Pancreas (tissue), 10 donors: ENCODE measurements around the gene RTEL1. TPM values are rescaled to one million over a fixed set of nuclear protein-coding genes. Genes with fewer than 3 reads are reported as not detected.

ENCODE experiments used
- ATAC-seq, 4 donors: fragments of 200-7000 bp; cut with Tn5 transposase; one replicate each; pipeline versions ENCODE4 v1.8.0 to v1.9.1; 2020; ENCODE audit warnings: mild to moderate bottlenecking in 4 of 4, moderate library complexity in 4 of 4
- DNase-seq, 6 donors: peaks; one replicate each; pipeline ENCODE4 v3.0.0-alpha.2; 2020
- FAIRE-seq: peaks from 2 replicates; lab custom pipeline; 2012; peaks lifted over from hg19 to GRCh38; lab: Jason Lieb, UNC
- H3K27ac ChIP-seq, 4 donors: fragments of 200-600 bp; sonication (generic); 1 replicate in 3 of 4; 2 replicates in 1 of 4; pipeline versions ENCODE4 v1.5.0 to v1.8.0; 2020
- H3K27me3 ChIP-seq, 4 donors: fragments of 200-600 bp; one replicate each; pipeline ENCODE4 v1.8.0; 2021
- H3K36me3 ChIP-seq, 3 donors: fragments of 200-600 bp; sonication (generic) in 1 of 3; one replicate each; pipeline versions ENCODE4 v1.5.0 to v1.8.0; 2020 to 2021
- H3K4me1 ChIP-seq, 3 donors: fragments of 200-600 bp; one replicate each; pipeline ENCODE4 v1.8.0; 2021
- H3K4me3 ChIP-seq, 4 donors: fragments of 200-600 bp; sonication (generic) in 2 of 4; one replicate each; pipeline versions ENCODE4 v1.5.0 to v1.8.0; 2020 to 2021
- H3K9me3 ChIP-seq, 4 donors: fragments of 200-600 bp; one replicate each; pipeline ENCODE4 v1.8.0; 2021
- WGBS, 2 donors: extraction: QIAGEN DNeasy Blood & Tissue Kit; methylation state at CpG; one replicate each; pipeline ENCODE4 v1.1.7; 2013; 5-methylcytosine and 5-hydroxymethylcytosine counted together
- intact Hi-C, 3 donors: fragments of 100-400 bp; cut with DNase I; formaldehyde crosslinking; loops; one replicate each; pipeline versions ENCODE4 v1.11.1 to v1.14.2; 2022
- polyA plus RNA-seq, 2 donors: library from polyadenylated mRNA; stranded (reverse); fragments of 200-250 nt; gene quantifications; one replicate each; pipeline ENCODE4 v1.2.3, GENCODE V29; 2013
- total RNA-seq, 6 donors: library from RNA; stranded (reverse); fragmentation: NEBNext Ultra II Directional in 4 of 6; extraction: Animal tissue kit (Norgen Biotek cat#: 25700) in 4 of 6; gene quantifications; one replicate each; pipeline versions ENCODE4 v1.2.1 to v1.2.4, GENCODE V29; 2021 to 2023
- TF ChIP-seq, protein P1 (sequence below), 4 donors: fragments of 200-600 bp; sonication (generic) in 3 of 4; IDR thresholded peaks; one replicate each; pipeline versions ENCODE4 v1.5.0 to v1.8.0; 2021; ENCODE audit warnings: antibody characterized with exemption in 4 of 4
- donor health status: healthy with polysubstance abuse.
- donor health status: DM: no; HTN: no; CAD: no; lungs with moderate emphysema.
- donor health status: DM: no; HTN: no; CAD: no.
- donor health status: control.
- donor health status: control.
- donor health status: Bipolar disorder and iron deficiency.
- donor health status: DM: yes; HTN: yes; CAD: no.
- donor health status: DM: no; HTN: no; CAD: no.
- donor health status: DM: no; HTN: no; CAD: no.
- donor health status: DM: yes; HTN: yes; CAD: no.

RTEL1 gene
- total and polyA plus RNA-seq, 8 donors: 10.5 to 36.6 (median 15.0) TPM

DNA sequence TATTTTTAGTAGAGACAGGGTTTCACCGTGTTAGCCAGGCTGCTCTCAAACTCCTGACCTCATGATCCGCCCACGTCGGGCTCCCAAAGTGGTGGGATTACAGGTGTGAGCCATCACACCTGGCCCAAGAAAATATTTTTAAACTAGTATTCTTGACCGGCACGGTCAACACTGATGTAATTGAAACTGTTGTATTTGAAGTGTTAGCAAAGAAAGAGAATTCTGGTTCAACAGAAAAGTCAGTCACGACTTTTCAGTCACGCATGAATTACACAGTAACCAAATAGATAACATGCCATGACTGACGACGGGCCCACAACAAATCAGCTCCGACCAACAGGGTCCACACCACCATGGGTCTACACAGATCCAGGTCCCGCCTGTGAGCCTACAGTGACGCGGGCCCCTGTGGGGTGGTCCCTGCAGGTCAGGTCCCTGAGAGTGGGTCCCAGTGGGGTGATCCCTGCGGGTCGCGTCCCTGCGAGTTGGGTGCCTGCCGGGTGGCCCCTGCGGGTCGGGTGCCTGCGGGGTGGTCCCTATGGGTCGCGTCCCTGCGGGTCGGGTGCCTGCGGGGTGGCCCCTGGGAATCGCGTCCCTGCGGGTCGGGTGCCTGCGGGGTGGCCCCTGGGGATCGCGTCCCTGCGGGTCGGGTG is 32.2 kb upstream of the RTEL1 start:
- Histone ChIP-seq H3K27ac (peak overlapping the region; percentile 69 to 91 (median 88)), H3K27me3 (no peaks in the 10 kb centered on the region), H3K36me3 (no peaks in the 10 kb centered on the region), H3K4me3 (peak overlapping the region; percentile 44 to 90 (median 84)), H3K9me3 (no peaks in the 10 kb centered on the region), H3K4me1 (peaks cover 0 to 5% (median 4%) of the 10 kb centered on the region in 3 donors)
- no peak for FAIRE-seq
- no peak for ATAC-seq
- peak in 3 of 6 donors; percentile 41 to 81 (median 63) for DNase-seq
- 7 to 14% methylated on average over 24 to 36 of the region's 36 CpGs for WGBS, 2 donors
- intact Hi-C loops: no loop called here
- TF ChIP-seq, protein P1, sequence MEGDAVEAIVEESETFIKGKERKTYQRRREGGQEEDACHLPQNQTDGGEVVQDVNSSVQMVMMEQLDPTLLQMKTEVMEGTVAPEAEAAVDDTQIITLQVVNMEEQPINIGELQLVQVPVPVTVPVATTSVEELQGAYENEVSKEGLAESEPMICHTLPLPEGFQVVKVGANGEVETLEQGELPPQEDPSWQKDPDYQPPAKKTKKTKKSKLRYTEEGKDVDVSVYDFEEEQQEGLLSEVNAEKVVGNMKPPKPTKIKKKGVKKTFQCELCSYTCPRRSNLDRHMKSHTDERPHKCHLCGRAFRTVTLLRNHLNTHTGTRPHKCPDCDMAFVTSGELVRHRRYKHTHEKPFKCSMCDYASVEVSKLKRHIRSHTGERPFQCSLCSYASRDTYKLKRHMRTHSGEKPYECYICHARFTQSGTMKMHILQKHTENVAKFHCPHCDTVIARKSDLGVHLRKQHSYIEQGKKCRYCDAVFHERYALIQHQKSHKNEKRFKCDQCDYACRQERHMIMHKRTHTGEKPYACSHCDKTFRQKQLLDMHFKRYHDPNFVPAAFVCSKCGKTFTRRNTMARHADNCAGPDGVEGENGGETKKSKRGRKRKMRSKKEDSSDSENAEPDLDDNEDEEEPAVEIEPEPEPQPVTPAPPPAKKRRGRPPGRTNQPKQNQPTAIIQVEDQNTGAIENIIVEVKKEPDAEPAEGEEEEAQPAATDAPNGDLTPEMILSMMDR (IDR thresholded peaks at IDR 0.05): no peak

DNA sequence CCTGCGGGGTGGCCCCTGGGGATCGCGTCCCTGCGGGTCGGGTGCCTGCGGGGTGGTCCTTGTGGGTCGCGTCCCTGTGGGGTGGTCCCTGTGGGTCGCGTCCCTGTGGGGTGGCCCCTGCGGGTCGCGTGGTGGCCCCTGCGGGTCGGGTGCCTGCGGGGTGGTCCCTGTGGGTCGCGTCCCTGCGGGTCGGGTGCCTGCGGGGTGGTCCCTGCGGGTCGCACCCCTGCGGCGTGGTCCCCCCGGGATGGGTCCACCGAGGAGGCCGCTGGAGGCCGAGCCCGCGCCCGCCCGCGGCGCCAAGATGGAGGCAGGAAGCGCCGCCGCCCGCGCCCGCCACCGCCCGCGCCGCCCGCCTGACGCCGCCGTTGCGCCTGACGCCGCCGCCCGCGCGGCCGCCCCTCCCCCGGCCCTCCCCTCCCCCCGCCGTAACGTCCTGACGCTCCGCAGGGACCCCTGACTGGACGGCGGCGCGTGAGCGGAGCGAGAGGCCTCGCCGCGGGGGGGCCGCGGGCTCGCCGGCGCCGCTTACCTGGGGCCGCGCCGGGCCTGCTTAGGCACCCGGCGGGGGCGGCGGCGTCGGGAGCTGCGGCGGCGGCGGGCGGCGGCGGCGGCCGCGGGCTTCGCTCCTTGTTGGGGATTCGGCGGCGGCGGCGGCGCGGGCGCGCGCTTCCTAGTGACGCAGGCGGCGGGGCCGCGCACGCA is 31.5 kb upstream of the RTEL1 start, which contains the start of gene GMEB2:
Gene GMEB2, minus strand, starts transcription at position 678 of the 705 bp plus-strand sequence. CDS start 7,704 bp downstream, outside the sequence.
- H3K4me3 ChIP-seq: peak within 1 kb of the TSS; percentile 81 to 97 (median 89)
- no peak for FAIRE-seq
- TF ChIP-seq, protein P1 (IDR thresholded peaks at IDR 0.05): no peak
- intact Hi-C loops: no loop called here
- H3K27ac ChIP-seq: peak within 1 kb of the TSS; percentile 81 to 91 (median 88)
- no peaks in the 10 kb centered on the region for H3K27me3 ChIP-seq
- H3K4me1 ChIP-seq: peaks cover 0 to 5% (median 4%) of the 10 kb centered on the region in 3 donors
- peak; percentile 36 to 65 (median 47) for ATAC-seq
- no peaks in the 10 kb centered on the region for H3K9me3 ChIP-seq
- peak; percentile 70 to 89 (median 79) for DNase-seq
- H3K36me3 ChIP-seq: no peaks in the 10 kb centered on the region
- 1% methylated on average over 15 to 113 of the region's 114 CpGs for WGBS, 2 donors

DNA sequence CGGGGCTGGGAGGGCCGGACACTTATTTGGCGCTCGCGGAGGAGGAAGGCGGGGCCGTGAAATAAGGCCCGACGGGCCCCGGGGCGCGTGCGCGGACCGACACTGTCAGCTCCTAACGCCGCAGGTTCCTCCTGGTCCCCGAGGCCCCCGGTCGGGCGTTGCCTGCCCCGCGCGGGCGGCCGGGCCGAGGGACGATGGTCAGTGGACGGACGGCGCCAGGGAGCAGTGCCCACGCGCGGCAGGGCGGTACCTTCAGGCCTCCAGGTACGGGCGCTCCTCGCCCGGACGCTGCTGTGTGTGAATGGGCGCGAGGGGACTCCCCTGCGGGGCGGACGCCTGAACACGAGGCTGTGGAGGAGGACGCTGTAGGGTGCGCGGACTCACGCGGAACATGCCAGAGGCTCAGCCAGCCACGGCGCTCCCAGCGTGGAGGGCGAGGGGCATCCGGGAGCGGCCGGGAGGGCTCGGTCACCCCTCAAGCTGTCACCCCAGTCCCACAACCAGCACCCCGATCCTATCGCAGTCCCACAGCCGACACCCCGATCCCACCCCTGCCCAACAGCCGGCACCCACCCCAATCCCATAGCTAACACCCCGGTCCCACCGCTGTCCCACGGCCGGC is 30.9 kb upstream of the RTEL1 start:
- DNase-seq (peak; percentile 92 to 98 (median 96)), ATAC-seq (peak; percentile 88 to 93 (median 91)), FAIRE-seq (no peak)
- Histone ChIP-seq H3K36me3 (no peaks in the 10 kb centered on the region), H3K27me3 (no peaks in the 10 kb centered on the region), H3K4me1 (peaks cover 0 to 5% (median 4%) of the 10 kb centered on the region in 3 donors), H3K4me3 (peak overlapping the region; percentile 81 to 97 (median 89)), H3K27ac (peak overlapping the region; percentile 78 to 88 (median 84)), H3K9me3 (no peaks in the 10 kb centered on the region)
- intact Hi-C loops: no loop called here
- TF ChIP-seq, protein P1 (IDR thresholded peaks at IDR 0.05): no peak
- WGBS, 2 donors: 0% methylated on average over 43 to 68 of the region's 68 CpGs

DNA sequence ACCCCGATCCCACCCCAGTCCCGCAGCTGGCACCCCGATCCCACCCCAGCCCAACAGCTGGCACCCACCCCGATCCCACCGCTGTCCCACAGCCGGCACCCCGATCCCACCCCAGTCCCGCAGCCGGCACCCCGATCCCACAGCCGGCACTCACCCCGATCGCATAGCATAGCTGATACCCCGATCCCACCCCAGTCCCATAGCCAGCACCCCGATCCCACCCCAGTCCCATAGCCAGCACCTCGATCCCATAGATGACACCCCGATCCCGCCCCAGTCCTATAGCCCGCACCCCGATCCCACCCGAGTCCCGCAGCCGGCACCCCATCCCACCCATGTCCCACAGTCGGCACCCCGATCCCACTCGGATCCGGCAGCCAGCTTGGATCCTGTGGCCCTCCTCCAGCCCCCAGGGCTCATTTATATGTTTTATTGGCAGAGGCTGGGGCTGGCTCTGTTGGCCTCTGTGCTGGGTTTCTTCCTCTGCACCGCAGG is 30.3 kb upstream of the RTEL1 start:
- ATAC-seq: peak; percentile 10 to 34 (median 29)
- no peak for FAIRE-seq

More for the DNA sequence above, 30.3 kb upstream of the RTEL1 start:
- Histone ChIP-seq H3K27me3 (no peaks in the 10 kb centered on the region), H3K4me3 (peak overlapping the region; percentile 81 to 97 (median 89)), H3K27ac (peak overlapping the region; percentile 42 to 88 (median 82)), H3K36me3 (no peaks in the 10 kb centered on the region), H3K4me1 (peaks cover 0 to 5% (median 4%) of the 10 kb centered on the region in 3 donors), H3K9me3 (no peaks in the 10 kb centered on the region)
- DNase-seq: peak in 4 of 6 donors; percentile 37 to 84 (median 66)
- TF ChIP-seq, protein P1 (IDR thresholded peaks at IDR 0.05): no peak
- 3 to 7% methylated on average over 18 to 28 of the region's 28 CpGs for WGBS, 2 donors
- intact Hi-C loops: no loop called here
